Astrocyte of the cerebellum (primary cell): ENCODE results near the gene ZNF132.

Experiments used
- DNase-seq: peaks from one replicate; pipeline ENCODE4 v3.0.0-alpha.2; 2011; ENCODE audit warnings: low read depth
- H3K4me3 ChIP-seq: 2 replicates; pipeline ENCODE4 v1.5.1; 2011; ENCODE audit warnings: mild to moderate bottlenecking, low read depth, low read length, moderate library complexity
- CTCF ChIP-seq: IDR thresholded peaks from 2 replicates; pipeline ENCODE4 v1.5.1; 2012; ENCODE audit warnings: low read length, low read depth, moderate library complexity, mild to moderate bottlenecking; ENCODE audit errors: missing control alignments
- in situ Hi-C: cut with HindIII; loops from 2 replicates; pipeline ENCODE4 v1.10.0; 2017; ENCODE audit warnings: low sequenced_read_pairs

Gene ZNF132

GRCh38 chr19:58466760-58467589 lies 27.0 kb upstream of the ZNF132 start, which contains the start of gene ZNF324:
TSS of gene ZNF324 (plus strand) at chr19:58467080. CDS start at chr19:58469186, 2,106 bp downstream.
- H3K4me3 ChIP-seq = peak within 1 kb of the TSS; percentile 85
- no peak for TF ChIP-seq CTCF
- in situ Hi-C loops = no loop called here
- peak; percentile 89 for DNase-seq

GRCh38 chr19:58466089-58466759 lies 26.3 kb upstream of the ZNF132 start:
- TF ChIP-seq CTCF = no peak
- no peak for DNase-seq
- H3K4me3 ChIP-seq = peak overlapping the region; percentile 85
- in situ Hi-C loops = no loop called here

GRCh38 chr19:58460039-58460438 lies 20.1 kb upstream of the ZNF132 start:
- TF ChIP-seq CTCF = no peak
- no peak for DNase-seq
- in situ Hi-C loops = no loop called here
- H3K4me3 ChIP-seq = no peak overlapping the region

- no peak for TF ChIP-seq CTCF
- H3K4me3 ChIP-seq = no peak overlapping the region
- DNase-seq = no peak
- in situ Hi-C loops = no loop called here
Observed at GRCh38 chr19:58456111-58456510, 16.2 kb upstream of the ZNF132 start.

- no peak for DNase-seq
- in situ Hi-C loops = no loop called here
- H3K4me3 ChIP-seq = no peak overlapping the region
- TF ChIP-seq CTCF = no peak
Observed at GRCh38 chr19:58455306-58455705, 15.4 kb upstream of the ZNF132 start.

- in situ Hi-C loops = no loop called here
- H3K4me3 ChIP-seq = no peak overlapping the region
Observed at GRCh38 chr19:58453743-58454142, 13.8 kb upstream of the ZNF132 start.

More at GRCh38 chr19:58453743-58454142, 13.8 kb upstream of the ZNF132 start:
- no peak for TF ChIP-seq CTCF
- DNase-seq = no peak
